Measurements from ENCODE around the gene TRIM15.

The TRIM15 gene

DNA sequence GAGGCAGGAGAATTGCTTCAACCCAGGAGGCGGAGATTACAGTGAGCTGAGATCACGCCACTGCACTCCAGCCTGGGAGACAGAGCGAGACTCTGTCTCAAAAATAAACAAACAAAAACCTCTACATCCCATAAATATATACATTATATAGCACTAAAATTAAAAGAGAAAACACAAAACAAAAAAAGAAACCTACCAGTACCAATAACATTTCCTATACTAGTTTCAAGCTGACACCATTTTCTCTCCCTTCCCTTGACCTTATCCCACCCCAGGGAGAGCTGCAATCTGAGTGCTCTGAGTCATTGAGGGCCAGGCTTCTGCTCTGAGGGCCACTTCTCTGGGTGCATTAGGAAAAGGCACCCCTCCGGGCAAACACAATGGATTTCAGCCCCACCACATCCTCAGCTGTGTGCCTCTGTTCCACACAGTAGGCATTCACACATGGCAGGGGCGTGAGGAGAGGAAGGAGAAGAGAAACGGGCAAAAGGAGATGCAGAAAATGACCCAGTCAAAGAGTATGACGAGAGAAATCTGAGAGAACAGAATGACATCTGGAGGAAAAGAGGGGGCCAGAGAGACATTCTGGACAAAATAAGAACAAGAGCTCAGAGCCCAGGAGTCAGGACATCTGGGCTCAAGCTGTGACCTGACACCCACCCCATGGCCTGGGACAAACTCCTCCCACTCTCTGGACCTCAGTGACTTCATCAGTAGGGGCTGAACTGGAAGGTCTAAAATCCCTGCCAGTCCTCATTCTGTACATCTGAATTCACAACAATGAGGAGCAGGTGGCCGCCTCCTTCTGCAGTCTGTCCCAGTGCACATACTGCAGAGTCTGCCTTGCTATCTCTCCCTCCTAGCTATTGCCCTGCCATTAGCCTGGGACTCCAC is 31.7 kb downstream of the TRIM15 start:
- Histone ChIP-seq H3K36me3 (ENCODE audit: low read length) (peaks cover 21% of the 10 kb centered on the region; the same call in 1 of the 2 replicates), H4K20me1 (ENCODE audit: low read depth, low read length) (peaks cover 9% of the 10 kb centered on the region; the same call in 1 of the 2 replicates), H2AFZ (ENCODE audit: low read depth, low read length, severe bottlenecking) (no peak overlapping the region), H3K9me3 (ENCODE audit: insufficient read depth, low read length) (no peaks in the 10 kb centered on the region), H3K27ac (ENCODE audit: low read depth, low read length) (no peak overlapping the region), H3K79me2 (ENCODE audit: insufficient read depth, low read length) (peaks cover 9% of the 10 kb centered on the region), H3K4me3 (ENCODE audit: insufficient read depth, low read length, poor library complexity, severe bottlenecking) (no peak overlapping the region), H3K9ac (ENCODE audit: low read length) (no peak overlapping the region), H3F3A (ENCODE audit: insufficient read depth) (no peaks in the 10 kb centered on the region), H3K4me2 (ENCODE audit: low read depth, low read length, poor library complexity, severe bottlenecking) (no peak overlapping the region), H3K27me3 (ENCODE audit: low read length) (no peaks in the 10 kb centered on the region), H3K9me2 (replicated peaks; ENCODE audit: insufficient read depth, low read length) (no peaks in the 10 kb centered on the region)
- no peak for TF ChIP-seq EZH2phosphoT487 (conservative IDR thresholded peaks at IDR 0.05; ENCODE audit: low read length)
- TF ChIP-seq, protein P1, sequence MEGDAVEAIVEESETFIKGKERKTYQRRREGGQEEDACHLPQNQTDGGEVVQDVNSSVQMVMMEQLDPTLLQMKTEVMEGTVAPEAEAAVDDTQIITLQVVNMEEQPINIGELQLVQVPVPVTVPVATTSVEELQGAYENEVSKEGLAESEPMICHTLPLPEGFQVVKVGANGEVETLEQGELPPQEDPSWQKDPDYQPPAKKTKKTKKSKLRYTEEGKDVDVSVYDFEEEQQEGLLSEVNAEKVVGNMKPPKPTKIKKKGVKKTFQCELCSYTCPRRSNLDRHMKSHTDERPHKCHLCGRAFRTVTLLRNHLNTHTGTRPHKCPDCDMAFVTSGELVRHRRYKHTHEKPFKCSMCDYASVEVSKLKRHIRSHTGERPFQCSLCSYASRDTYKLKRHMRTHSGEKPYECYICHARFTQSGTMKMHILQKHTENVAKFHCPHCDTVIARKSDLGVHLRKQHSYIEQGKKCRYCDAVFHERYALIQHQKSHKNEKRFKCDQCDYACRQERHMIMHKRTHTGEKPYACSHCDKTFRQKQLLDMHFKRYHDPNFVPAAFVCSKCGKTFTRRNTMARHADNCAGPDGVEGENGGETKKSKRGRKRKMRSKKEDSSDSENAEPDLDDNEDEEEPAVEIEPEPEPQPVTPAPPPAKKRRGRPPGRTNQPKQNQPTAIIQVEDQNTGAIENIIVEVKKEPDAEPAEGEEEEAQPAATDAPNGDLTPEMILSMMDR (IDR thresholded peaks at IDR 0.05; ENCODE audit: insufficient read depth, low read length, poor library complexity, severe bottlenecking) = no peak

DNA sequence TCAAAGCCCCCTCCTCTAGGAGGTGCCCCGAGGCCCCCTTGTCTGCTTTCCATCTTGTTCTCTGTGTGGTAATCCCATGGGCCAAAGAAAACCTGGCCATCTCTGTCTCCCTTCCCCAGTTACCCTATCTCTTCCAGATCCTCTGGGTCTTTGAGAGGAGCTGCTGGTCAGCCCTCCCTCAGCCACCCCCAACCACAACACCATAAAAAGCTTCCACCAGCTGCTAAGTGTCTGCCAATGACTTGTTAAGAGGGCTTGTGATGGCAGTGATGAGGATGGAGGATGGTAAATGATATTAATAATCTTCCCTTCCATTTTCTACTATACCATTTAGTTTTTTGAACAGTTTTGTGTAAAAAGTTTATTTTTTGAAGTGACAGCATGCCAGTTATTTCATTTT is 32.6 kb downstream of the TRIM15 start:
- H3K9ac ChIP-seq (ENCODE audit: low read length) = no peak overlapping the region
- H3K9me3 ChIP-seq (ENCODE audit: insufficient read depth, low read length) = no peaks in the 10 kb centered on the region
- no peak overlapping the region for H3K4me2 ChIP-seq (ENCODE audit: low read depth, low read length, poor library complexity, severe bottlenecking)
- peaks cover 11% of the 10 kb centered on the region for H4K20me1 ChIP-seq (ENCODE audit: low read depth, low read length)
- TF ChIP-seq EZH2phosphoT487 (conservative IDR thresholded peaks at IDR 0.05; ENCODE audit: low read length) = no peak
- TF ChIP-seq, protein P1 (IDR thresholded peaks at IDR 0.05; ENCODE audit: insufficient read depth, low read length, poor library complexity, severe bottlenecking) = no peak
- H3K79me2 ChIP-seq (ENCODE audit: insufficient read depth, low read length) = peaks cover 17% of the 10 kb centered on the region
- H3F3A ChIP-seq (ENCODE audit: insufficient read depth) = no peaks in the 10 kb centered on the region
- H3K9me2 ChIP-seq (replicated peaks; ENCODE audit: insufficient read depth, low read length) = no peaks in the 10 kb centered on the region
- H3K36me3 ChIP-seq (ENCODE audit: low read length) = peaks cover 27% of the 10 kb centered on the region
- no peaks in the 10 kb centered on the region for H3K27me3 ChIP-seq (ENCODE audit: low read length)
- H3K27ac ChIP-seq (ENCODE audit: low read depth, low read length) = no peak overlapping the region
- no peak overlapping the region for H2AFZ ChIP-seq (ENCODE audit: low read depth, low read length, severe bottlenecking)
- no peak overlapping the region for H3K4me3 ChIP-seq (ENCODE audit: insufficient read depth, low read length, poor library complexity, severe bottlenecking)

DNA sequence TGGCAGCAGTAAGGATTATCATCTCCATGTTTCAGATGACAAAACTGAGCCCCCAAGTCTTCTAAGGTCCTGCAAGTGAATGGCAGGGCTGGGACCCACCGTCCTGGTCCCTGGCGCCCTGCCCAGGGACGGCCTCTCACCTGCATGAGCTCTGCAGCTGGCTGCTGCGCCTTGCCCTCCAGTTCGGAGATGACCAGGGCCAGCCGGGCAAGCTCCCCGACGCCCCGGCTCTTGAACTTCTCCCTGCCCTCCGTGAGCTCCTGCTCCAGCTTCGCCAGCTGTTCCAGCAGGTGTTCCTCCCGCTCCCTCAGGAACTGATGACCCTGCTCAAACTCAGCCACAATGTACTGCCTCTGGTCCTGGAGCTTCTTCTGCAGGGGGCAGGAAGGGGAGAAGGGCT is 33.0 kb downstream of the TRIM15 start:
- no peaks in the 10 kb centered on the region for H3F3A ChIP-seq (ENCODE audit: insufficient read depth)
- H3K27me3 ChIP-seq (ENCODE audit: low read length) = no peaks in the 10 kb centered on the region
- H3K79me2 ChIP-seq (ENCODE audit: insufficient read depth, low read length) = peaks cover 22% of the 10 kb centered on the region
- H3K9me3 ChIP-seq (ENCODE audit: insufficient read depth, low read length) = no peaks in the 10 kb centered on the region
- TF ChIP-seq, protein P1 (IDR thresholded peaks at IDR 0.05; ENCODE audit: insufficient read depth, low read length, poor library complexity, severe bottlenecking) = no peak
- TF ChIP-seq EZH2phosphoT487 (conservative IDR thresholded peaks at IDR 0.05; ENCODE audit: low read length) = no peak
- peaks cover 10% of the 10 kb centered on the region for H4K20me1 ChIP-seq (ENCODE audit: low read depth, low read length)
- no peaks in the 10 kb centered on the region for H3K9me2 ChIP-seq (replicated peaks; ENCODE audit: insufficient read depth, low read length)
- H2AFZ ChIP-seq (ENCODE audit: low read depth, low read length, severe bottlenecking) = no peak overlapping the region
- H3K9ac ChIP-seq (ENCODE audit: low read length) = no peak overlapping the region
- H3K4me3 ChIP-seq (ENCODE audit: insufficient read depth, low read length, poor library complexity, severe bottlenecking) = no peak overlapping the region
- no peak overlapping the region for H3K4me2 ChIP-seq (ENCODE audit: low read depth, low read length, poor library complexity, severe bottlenecking)
- peaks cover 27% of the 10 kb centered on the region for H3K36me3 ChIP-seq (ENCODE audit: low read length)
- H3K27ac ChIP-seq (ENCODE audit: low read depth, low read length) = no peak overlapping the region
